Umbilical cord (tissue), 2 donors: ENCODE data around the gene CNPY1. TPM values are rescaled to one million over a fixed set of nuclear protein-coding genes. Genes with fewer than 3 reads are reported as not detected.
A peak's percentile ranks its signal among the peaks of the same experiment; 100 is the strongest.

Experiments
- DNase-seq: peaks from one replicate; pipeline ENCODE4 v3.0.0-alpha.2; 2015; ENCODE audit warnings: low spot score
- total RNA-seq: library from RNA; depleted of rRNA; stranded (reverse); fragments of >200 nt; gene quantifications from one replicate; pipeline ENCODE4 v1.2.3, GENCODE V29; 2014; ENCODE audit warnings: low replicate concordance; ENCODE audit not compliant: insufficient read depth

Gene CNPY1
- total RNA-seq, 1 donor from 2014 or later: 0.96 TPM

- DNase-seq: peak; percentile 56
Observed at GRCh38 chr7:155489862-155490696, 56.3 kb downstream of the CNPY1 start.

GRCh38 chr7:155489158-155489840 lies 57.1 kb downstream of the CNPY1 start:
- DNase-seq: no peak

- no peak for DNase-seq
Observed at GRCh38 chr7:155488483-155489127, 57.8 kb downstream of the CNPY1 start.

DNA sequence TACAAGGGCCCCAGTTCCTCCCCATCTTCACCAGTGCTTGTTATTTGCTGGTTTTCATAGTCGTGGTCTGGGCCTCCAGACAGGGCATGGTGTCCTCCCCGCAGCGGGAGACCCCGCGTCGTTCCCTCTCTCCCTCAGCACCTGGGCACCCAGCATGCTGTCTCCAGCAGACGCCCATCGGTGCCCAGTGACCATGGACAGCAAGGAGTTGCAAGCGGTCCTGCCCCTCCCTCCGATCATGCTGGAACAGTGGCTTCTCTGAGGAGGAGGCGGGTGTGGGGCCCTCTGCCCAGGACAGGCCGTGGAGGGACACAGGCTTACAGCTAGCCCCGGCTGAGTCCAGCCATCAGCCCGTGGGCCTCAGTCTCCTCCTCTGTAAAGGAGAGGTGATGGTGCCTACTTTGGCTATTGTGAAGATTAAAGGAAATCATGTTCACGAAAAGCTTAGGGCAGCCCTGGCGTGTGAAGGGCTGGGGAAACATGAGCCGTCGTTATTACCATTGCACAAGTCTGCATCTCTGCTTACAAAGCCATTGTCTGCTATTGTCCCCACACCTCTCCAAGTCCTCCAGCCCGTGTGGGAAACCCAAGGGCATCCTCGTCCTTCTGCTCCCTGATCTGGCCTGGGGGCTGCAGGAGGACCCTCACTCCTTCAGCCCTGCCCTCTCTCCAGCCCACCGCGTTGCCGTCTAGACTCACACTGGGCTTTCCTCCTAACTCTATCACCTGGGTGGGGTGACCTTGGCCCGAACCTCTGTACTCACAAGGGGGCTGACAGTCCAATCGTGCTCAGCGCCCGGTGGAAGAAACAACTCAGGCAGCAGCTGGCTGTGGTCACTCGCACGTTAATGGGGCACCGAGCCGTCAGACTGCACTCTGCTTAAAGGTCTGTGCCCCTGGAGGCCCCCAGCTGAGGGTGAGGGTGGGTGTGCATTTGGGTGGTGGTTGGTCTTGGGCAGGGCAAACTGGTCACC lies 58.6 kb downstream of the CNPY1 start:
- DNase-seq: no peak

- DNase-seq: no peak
Observed at GRCh38 chr7:155486783-155487508, 59.4 kb downstream of the CNPY1 start.

GRCh38 chr7:155484483-155485399 lies 61.6 kb downstream of the CNPY1 start:
- no peak for DNase-seq

DNA sequence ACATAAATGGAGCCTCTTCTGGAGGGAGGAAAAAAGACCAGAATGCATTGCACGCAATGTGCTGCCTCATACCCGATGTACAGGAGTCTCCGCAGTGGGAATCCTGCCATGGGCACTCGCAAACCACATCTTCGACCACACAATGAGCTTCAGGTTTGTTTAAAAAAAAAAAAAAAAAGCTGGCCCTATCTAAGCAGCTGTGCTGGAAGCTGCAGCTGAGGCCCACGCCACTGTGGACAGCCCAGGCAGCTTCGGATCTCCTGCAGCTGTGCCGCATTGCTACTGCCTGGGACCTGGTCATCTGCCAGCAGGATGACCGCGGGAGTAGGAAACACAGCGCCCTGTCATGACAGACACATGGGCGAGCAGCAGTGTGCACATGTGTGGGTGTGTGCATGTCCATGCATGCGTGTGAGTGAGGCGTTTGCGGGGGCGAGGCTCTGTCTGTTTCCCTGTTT lies 62.5 kb downstream of the CNPY1 start:
- DNase-seq: no peak

GRCh38 chr7:155483245-155483644 lies 63.1 kb downstream of the CNPY1 start:
- no peak for DNase-seq

DNA sequence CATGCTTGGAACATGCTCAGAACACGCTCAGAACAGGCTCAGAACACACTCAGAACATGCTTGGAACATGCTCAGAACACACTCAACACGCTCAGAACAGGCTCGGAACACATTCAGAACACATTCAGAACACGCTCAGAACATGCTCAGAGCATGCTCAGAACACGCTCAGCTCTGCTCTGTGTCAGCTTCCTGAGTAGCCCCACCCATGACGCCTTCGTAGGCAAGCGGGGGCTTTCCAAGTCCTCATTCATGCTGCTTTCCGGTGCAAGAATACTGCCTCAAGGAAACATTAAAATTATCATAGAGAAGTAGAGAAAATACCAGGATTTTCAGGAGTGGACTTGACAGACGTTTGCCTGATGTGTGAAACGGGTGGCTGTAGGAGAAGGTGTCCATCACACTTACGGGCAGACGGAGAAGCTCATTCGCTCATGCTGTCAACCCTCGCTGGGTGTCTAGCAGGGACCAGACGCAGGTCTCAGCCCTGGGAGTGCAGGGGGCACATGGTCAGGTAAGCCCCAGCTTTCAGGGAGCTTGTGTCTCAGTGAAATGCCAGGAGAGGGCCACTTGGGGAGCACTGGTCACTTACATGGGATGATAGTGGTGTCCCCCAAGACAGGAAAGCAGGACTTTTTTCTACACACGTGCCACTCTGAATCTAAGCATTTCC lies 63.7 kb downstream of the CNPY1 start:
- DNase-seq: no peak

DNA sequence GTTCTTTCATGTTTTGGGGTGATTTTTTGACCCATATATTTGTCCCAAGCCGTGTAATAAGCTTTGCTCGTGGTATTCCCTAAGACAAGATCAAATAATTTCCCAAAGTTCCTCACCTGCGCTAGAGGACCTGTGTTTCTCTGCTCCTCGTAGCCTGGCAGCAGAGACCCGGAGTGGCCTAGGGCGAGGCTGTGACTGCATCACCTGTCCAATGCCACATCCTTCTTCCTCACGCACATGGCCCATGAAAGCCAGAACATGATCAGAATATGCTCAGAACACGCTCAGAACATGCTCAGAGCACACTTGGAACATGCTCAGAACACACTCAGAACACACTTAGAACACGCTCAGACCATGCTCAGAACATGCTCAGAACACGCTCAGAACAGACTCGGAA lies 64.6 kb downstream of the CNPY1 start:
- no peak for DNase-seq

DNA sequence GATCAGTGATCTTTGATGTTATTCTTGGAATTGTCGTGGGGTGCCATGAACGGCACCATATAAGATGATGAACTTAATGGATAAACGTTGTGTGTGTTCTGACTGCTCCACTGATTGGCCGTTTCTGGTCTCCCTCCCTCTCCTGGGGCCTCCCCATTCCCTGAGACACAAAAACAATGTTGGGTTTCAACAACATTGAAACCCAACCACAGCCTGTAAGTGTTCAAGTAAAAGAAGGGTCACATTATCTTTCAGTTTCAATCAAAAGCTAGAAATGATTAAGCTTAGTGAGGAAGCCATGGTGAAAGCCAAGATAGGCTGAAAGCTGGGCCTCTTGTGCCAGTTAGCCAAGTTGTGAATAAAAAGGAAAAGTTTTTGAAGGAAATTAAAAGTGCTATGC lies 68.9 kb downstream of the CNPY1 start:
- DNase-seq: no peak

GRCh38 chr7:155471718-155472117 lies 74.6 kb downstream of the CNPY1 start:
- DNase-seq: no peak

GRCh38 chr7:155470686-155471638 lies 75.4 kb downstream of the CNPY1 start:
- DNase-seq: no peak

GRCh38 chr7:155470186-155470487 lies 76.2 kb downstream of the CNPY1 start:
- DNase-seq: no peak

DNA sequence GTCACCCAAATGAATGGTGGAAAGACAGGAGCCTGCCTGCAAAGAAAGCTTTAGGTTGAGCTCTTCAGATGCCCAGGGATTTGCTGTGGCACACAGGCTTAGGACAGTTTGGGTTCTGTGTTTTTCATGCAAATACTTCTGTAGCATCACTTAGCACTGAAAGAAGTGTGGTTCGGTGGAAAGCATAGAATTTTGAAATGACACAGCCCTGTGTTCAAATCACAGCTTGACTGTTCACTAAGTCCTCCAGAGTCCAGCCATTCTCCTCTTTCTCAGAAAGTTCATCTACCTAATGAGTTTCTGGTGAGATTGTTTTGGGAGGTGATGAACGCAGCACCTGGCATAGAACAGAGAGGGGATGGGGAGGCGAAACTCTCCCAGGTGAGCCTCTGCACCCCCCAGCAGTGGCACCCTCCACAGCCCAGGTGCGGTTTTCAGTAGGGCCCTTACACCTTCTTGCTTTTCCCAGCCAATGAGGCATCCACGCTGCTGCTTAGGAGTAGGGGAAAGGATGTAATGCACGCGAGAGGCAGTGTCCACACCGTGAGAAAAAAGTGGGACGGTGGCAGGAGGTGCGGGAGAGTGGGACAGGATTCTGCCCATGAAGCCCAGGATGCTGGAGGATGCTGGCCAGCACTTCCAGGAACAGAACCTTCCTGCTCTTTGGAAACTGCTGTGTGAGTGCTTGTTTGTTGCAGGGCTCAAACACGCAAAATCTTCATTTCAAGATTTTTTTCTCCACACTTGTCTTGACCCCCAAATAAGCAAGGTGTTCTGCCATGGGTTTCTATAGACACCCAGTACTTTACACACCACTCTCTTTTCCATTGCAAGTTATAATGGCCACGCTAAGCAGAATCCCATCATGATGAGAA lies 76.8 kb downstream of the CNPY1 start:
- DNase-seq: no peak

DNA sequence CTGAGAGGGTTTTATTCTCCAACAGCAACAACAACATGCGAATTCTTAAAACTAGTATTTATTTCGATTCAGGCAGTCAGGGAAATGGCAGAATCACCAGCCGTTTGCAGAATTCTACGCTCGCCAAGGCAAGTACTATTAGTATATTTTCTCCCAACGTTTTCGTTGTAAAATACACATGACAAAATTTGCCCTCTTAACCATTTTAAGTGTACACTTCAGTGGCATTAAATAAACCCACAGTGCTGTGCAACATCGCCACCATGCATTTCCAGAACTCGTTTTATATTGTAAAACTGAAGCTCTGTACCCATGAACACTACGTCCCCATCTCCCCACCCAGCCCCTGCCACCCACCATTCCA lies 77.6 kb downstream of the CNPY1 start:
- no peak for DNase-seq
